A673 (cell line): ENCODE measurements around the gene SLC25A26.

ENCODE experiments used
- CTCF ChIP-seq: fragments of 300-800, 200-600 bp; sonication (generic); conservative IDR thresholded peaks from 2 replicates; pipeline ENCODE4 v1.5.1; 2017; ENCODE audit warnings: low read depth, mild to moderate bottlenecking, antibody characterized with exemption, low read length, moderate library complexity, mixed read lengths
- EZH2 ChIP-seq: fragments of 200-600 bp; sonication (generic); IDR thresholded peaks from 2 replicates; pipeline ENCODE4 v1.6.1; 2017; ENCODE audit warnings: borderline replicate concordance, low read depth, mild to moderate bottlenecking, mixed read lengths, antibody characterized with exemption, low read length; ENCODE audit not compliant: poor library complexity, severe bottlenecking

- TF ChIP-seq CTCF (no peak), EZH2 (no peak)
These were observed 203.0 kb downstream of the SLC25A26 start for GRCh38 chr3:66423791-66424190.
